ENCODE measurements around the gene C5orf63. TPM values are rescaled to one million over a fixed set of nuclear protein-coding genes. Genes with fewer than 3 reads are reported as not detected.
"Not testable (repeated sequence)": the region's sequence is repeated elsewhere in the genome, so short reads cannot be mapped to it uniquely, and the experiment has no call there.

C5orf63 gene
- total RNA-seq, 1 donor, result 1.3 TPM

DNA sequence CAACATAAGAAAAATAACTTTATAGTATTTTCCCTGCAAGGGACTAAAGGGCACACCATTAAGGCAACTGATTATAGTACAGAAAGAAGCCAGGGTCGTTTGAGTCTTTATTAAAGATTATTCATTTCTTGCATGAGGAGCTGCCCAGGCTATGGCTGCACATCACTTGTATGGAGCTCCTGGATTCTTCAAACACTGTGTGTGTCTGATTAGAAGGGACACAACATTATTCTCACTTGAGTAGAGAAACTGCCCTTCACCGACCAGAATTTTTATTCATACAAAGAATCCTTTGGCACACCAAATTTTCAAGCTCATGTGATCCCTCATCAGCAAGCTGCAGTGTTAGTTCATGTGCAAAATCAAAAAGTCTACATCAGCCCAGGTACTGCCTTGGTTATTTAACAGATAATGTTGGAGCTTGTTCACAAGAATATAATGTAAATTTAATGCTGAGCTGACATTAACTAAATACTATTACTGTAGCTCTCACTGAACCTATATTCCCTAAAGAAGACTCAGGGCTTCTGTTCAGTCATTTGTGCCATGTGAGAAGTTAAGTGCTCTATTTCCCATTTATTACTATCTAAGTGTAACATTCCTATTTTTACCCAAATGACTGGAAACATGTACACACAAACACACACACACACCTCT, 9.9 kb downstream of the C5orf63 start:
- H3K4me3 ChIP-seq (ENCODE audit: low read depth, low read length), result no peak overlapping the region
- no peak for DNase-seq (ENCODE audit: low read depth)
- no peak for TF ChIP-seq CTCF (IDR thresholded peaks at IDR 0.05; ENCODE audit: insufficient read depth, low read depth, low read length)

- no peak for DNase-seq (ENCODE audit: low read depth)
- no peak overlapping the region for H3K4me3 ChIP-seq (ENCODE audit: low read depth, low read length)
- no peak for TF ChIP-seq CTCF (IDR thresholded peaks at IDR 0.05; ENCODE audit: insufficient read depth, low read depth, low read length)
Observed at GRCh38 chr5:127061956-127062355, 11.3 kb downstream of the C5orf63 start.

- TF ChIP-seq CTCF (IDR thresholded peaks at IDR 0.05; ENCODE audit: insufficient read depth, low read depth, low read length), result no peak
Observed at GRCh38 chr5:127061537-127061936, 11.8 kb downstream of the C5orf63 start.

GRCh38 chr5:127060470-127060985, 12.8 kb downstream of the C5orf63 start:
- DNase-seq (ENCODE audit: low read depth), result no peak
- no peak for TF ChIP-seq CTCF (IDR thresholded peaks at IDR 0.05; ENCODE audit: insufficient read depth, low read depth, low read length)
- no peak overlapping the region for H3K4me3 ChIP-seq (ENCODE audit: low read depth, low read length)

More at GRCh38 chr5:127061537-127061936, 11.8 kb downstream of the C5orf63 start:
- no peak for DNase-seq (ENCODE audit: low read depth)
- no peak overlapping the region for H3K4me3 ChIP-seq (ENCODE audit: low read depth, low read length)

- no peak overlapping the region for H3K4me3 ChIP-seq (ENCODE audit: low read depth, low read length)
- TF ChIP-seq CTCF (IDR thresholded peaks at IDR 0.05; ENCODE audit: insufficient read depth, low read depth, low read length), result no peak
- DNase-seq (ENCODE audit: low read depth), result no peak
Observed at GRCh38 chr5:127056896-127057295, 16.4 kb downstream of the C5orf63 start.

- TF ChIP-seq CTCF (IDR thresholded peaks at IDR 0.05; ENCODE audit: insufficient read depth, low read depth, low read length), result no peak
- no peak for DNase-seq (ENCODE audit: low read depth)
- H3K4me3 ChIP-seq (ENCODE audit: low read depth, low read length), result no peak overlapping the region
Observed at GRCh38 chr5:127055880-127056653, 17.2 kb downstream of the C5orf63 start.

- not testable (repeated sequence) for H3K4me3 ChIP-seq (ENCODE audit: low read depth, low read length)
Observed at GRCh38 chr5:127053551-127053950, 19.8 kb downstream of the C5orf63 start.

More at GRCh38 chr5:127053551-127053950, 19.8 kb downstream of the C5orf63 start:
- not testable (repeated sequence) for DNase-seq (ENCODE audit: low read depth)

Measured in fibroblast of villous mesenchyme (primary cell).